Loucy (cell line): ENCODE data around the gene GHRL.

Experiments used
- CTCF ChIP-seq: fragments of 200-600 bp; sonication (generic); conservative IDR thresholded peaks from 2 replicates; pipeline ENCODE4 v1.5.1; 2014; ENCODE audit warnings: mild to moderate bottlenecking, antibody characterized with exemption, low read length
- EZH2phosphoT487 ChIP-seq: fragments of 200-600 bp; IDR thresholded peaks from 2 replicates; pipeline ENCODE4 v1.6.1; 2018; ENCODE audit warnings: antibody characterized with exemption, mild to moderate bottlenecking, moderate library complexity, borderline replicate concordance

DNA sequence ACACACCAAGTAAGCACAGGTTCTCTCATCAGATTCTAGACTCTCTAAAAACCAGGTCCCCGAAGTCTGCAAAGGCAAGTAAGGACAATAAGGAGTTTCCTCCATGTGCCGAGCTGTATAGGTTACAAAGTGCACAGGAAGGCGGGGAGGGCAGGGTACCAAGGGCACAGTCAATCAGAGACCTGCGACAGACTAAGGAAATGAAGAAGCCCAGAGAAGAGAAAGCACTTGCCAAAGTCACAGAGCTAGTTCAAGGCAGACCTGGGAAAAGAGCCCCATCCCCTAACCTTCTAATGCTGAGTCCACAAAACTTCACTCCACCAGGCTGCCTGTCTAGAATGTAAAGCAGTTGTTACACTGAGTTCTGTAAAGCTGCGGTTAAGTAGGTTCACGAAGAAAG lies 26.5 kb upstream of the GHRL start:
- TF ChIP-seq CTCF (no peak), EZH2phosphoT487 (no peak)
